Measurements from ENCODE around the gene MX1.

The MX1 gene, protein sequence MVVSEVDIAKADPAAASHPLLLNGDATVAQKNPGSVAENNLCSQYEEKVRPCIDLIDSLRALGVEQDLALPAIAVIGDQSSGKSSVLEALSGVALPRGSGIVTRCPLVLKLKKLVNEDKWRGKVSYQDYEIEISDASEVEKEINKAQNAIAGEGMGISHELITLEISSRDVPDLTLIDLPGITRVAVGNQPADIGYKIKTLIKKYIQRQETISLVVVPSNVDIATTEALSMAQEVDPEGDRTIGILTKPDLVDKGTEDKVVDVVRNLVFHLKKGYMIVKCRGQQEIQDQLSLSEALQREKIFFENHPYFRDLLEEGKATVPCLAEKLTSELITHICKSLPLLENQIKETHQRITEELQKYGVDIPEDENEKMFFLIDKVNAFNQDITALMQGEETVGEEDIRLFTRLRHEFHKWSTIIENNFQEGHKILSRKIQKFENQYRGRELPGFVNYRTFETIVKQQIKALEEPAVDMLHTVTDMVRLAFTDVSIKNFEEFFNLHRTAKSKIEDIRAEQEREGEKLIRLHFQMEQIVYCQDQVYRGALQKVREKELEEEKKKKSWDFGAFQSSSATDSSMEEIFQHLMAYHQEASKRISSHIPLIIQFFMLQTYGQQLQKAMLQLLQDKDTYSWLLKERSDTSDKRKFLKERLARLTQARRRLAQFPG

GRCh38 chr21:41425954-41426675 is at the start of gene MX1:
Gene MX1 (plus strand): TSS chr21:41426239. CDS start chr21:41432071, 5,832 bp downstream.
- no peak for DNase-seq (ENCODE audit: low read depth)

- DNase-seq (ENCODE audit: low read depth): no peak
Observed at GRCh38 chr21:41377715-41378114, 48.3 kb upstream of the MX1 start.

GRCh38 chr21:41378849-41379248 is 47.2 kb upstream of the MX1 start:
- DNase-seq (ENCODE audit: low read depth): no peak

GRCh38 chr21:41379901-41380300 is 46.1 kb upstream of the MX1 start:
- DNase-seq (ENCODE audit: low read depth): no peak

GRCh38 chr21:41381731-41382130 is 44.3 kb upstream of the MX1 start:
- DNase-seq (ENCODE audit: low read depth): no peak

DNA sequence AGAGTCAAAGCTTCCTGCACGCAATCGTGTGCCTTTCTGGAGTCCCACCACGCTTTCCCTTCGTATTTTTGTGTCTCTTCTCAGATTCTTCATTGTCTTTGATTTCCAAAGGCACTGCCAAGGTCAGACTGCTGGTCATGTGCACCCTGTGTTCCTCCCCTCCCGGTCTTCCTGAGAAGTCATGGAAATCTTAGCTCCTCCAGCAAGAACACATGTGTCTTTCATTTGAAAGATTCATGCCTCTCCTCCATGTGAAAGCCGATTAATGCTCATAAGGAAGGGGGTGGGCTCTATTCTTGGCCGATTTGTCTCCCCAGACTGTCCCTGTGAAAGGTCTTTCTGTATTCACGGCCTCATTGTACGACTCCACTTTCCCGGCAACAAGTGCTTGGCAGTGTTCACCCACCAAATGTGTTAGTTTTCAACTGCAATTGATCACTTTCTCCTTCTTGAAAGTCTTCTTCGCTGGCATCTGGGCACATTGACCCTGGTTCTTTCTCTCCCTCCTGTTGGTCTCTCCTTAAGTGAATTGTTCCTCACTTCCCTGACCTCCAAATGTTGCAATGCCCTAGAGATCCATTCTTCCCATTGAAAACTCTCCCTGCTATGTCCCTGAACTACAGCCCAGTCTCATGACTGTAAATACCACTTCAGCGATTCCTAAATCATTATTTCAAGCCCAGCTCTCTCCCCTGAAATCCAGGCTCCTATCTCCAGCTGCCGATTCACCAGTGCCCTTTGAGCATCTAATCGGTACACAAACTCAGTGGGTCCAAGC is 38.8 kb upstream of the MX1 start:
- no peak for DNase-seq (ENCODE audit: low read depth)

- no peak for DNase-seq (ENCODE audit: low read depth)
Observed at GRCh38 chr21:41387824-41388223, 38.2 kb upstream of the MX1 start.

GRCh38 chr21:41388259-41388658 is 37.8 kb upstream of the MX1 start:
- no peak for DNase-seq (ENCODE audit: low read depth)

GRCh38 chr21:41390043-41390639 is 35.9 kb upstream of the MX1 start:
- no peak for DNase-seq (ENCODE audit: low read depth)

DNA sequence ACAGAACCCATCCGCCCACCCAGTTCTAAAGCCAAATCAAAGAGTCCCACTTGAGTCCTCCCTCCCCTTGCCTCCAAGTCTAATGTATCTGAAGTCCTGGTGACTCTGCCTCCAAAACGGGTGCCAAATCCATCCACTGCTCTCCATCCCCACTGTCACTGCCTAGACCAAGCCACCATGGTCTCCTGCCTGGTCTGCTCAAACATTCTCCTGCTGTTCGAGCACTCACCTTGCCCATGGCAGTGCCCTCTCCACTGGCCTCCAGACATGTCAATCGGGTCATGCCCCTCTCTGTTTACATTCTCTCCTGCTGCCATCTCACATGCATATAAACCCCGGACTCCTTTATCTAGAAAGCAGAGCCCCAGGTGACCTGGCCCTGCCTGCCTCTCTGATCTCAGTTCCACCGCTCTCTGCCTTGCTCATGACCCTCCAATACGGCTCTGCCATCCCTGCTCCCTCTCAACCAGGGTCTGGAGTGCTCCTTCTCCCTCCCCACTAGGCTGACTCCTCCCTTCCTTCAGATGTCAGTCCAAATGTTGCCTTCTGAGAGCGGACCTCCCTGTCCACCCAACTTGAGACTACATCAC is 32.1 kb upstream of the MX1 start:
- DNase-seq (ENCODE audit: low read depth): no peak

DNA sequence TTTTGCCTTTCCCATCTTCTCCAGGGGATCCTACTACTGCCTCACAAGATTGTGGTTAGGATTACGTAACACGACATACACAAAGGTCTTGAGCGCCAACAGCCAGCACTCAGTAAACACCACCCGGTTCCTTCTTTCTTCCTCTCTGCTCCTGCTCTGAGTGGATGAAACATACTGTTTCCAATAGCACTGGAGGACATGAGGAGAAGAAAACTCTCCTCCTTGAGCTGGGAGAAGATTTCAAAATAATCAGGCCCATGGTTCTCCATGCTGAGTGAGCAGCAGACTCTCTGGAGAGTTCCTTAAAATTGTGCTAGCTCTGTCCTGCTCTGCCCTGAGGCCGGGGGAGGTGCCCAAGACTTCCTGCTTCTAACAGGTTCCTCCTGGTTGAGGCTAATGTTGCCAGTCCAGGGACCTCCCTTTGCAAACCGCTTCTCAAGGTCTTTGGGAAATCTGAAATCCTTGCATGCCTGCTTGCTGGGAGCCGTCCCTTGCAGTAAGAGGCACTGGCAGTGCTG is 29.4 kb upstream of the MX1 start:
- DNase-seq (ENCODE audit: low read depth): no peak

DNA sequence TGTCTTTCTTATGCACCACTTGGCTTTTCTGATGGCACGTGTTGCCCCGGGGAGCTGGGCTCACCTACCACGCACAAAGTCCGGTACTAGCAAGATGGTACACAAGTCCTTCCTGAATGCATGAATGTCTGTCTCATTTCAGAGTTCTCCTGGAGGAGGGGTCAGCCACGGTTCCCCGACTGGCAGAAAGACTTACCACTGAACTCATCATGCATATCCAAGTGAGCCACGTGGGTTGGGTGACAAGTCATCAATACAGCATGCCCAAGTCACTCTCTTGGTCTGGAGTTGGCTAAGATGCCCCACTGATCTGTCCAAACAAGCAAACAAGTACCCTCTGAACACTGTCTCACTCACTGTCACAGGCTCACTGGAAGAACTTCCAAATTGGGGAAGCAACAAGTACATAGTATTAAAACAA is 28.6 kb upstream of the MX1 start:
- no peak for DNase-seq (ENCODE audit: low read depth)

GRCh38 chr21:41398251-41398650 is 27.8 kb upstream of the MX1 start:
- DNase-seq (ENCODE audit: low read depth): no peak

DNA sequence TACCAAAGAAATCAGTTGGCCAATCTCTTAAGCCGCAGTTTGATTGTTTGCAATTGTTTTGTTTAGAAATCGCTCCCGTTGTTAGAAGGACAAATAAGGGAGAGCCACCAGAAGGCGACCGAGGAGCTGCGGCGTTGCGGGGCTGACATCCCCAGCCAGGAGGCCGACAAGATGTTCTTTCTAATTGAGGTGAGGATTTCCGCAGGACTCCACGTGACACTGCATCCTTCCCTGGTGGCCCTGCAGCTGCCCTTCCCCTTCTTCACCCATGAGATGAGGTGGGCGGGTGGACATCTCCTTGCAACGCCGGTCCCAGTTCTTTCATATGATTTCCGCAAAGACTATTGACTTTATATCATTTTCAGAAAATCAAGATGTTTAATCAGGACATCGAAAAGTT is 27.2 kb upstream of the MX1 start:
- no peak for DNase-seq (ENCODE audit: low read depth)

- DNase-seq (ENCODE audit: low read depth): no peak
Observed at GRCh38 chr21:41399246-41399800, 26.7 kb upstream of the MX1 start.

GRCh38 chr21:41402231-41402630 is 23.8 kb upstream of the MX1 start:
- no peak for DNase-seq (ENCODE audit: low read depth)

DNA sequence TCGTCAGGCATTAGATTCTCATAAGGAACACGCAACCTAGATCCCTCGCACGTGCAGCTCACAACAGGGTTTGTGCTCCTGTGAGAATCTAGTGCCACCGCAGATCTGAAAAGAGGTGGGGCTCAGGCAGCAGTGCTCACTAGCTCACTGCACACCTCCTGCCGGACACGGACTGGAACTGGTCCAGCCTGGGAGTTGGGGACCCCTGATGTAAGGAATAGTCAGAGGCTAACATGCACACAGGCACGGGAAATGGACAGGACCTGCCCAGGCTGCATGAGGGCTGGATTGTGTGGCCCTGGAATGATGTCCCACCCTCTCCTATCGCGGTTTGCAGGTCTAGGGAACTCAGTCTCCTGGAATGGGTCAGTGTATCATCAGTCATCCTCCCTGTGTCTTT is 23.2 kb upstream of the MX1 start:
- no peak for DNase-seq (ENCODE audit: low read depth)

- no peak for DNase-seq (ENCODE audit: low read depth)
Observed at GRCh38 chr21:41403331-41403730, 22.7 kb upstream of the MX1 start.

DNA sequence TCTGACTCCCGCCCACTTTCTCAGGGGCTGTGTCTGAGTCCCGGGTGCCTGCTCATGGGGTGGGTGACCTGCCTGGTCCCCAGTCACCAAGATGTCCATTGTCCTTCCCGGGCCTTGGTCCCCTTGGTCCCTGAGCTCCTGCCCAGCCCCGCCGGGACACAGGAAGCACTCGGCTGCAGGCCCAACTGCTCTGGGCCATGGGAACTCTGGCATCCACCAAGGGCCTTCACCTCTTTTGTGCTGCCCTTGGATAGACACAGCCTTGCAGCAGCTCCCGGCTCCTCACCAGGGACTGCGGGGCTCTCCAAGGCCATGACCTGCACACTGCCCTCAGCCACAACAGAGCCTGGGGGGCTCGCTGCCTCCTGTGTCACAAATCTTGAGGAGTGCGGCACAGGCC is 22.1 kb upstream of the MX1 start:
- DNase-seq (ENCODE audit: low read depth): no peak

DNA sequence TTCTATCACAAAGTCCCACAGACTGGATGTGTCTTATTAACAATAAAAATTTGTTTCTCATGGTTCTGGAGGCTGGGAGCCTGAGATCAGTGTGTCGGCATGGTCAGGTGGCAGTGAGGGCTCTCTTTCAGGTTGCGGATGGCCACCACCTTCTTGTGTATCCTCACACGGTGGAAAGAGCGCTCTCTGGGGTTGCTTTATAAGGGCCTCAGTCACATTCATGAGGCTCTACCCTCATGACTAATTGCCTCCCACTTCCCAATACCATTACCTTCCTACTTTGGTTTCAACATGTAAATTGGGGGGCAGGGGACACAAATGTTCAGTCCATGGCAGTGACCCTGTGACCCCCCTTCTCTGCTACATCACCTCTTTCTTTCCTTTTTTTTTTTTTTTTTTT is 20.7 kb upstream of the MX1 start:
- DNase-seq (ENCODE audit: low read depth): no peak

- DNase-seq (ENCODE audit: low read depth): no peak
Observed at GRCh38 chr21:41406340-41406739, 19.7 kb upstream of the MX1 start.
